IMR-90 (cell line): ENCODE results near the gene DUSP16. TPM values are rescaled to one million over a fixed set of nuclear protein-coding genes. Genes with fewer than 3 reads are reported as not detected.
"Not testable (repeated sequence)": the region's sequence is repeated elsewhere in the genome, so short reads cannot be mapped to it uniquely, and the experiment has no call there.

Experiments
- ATAC-seq: fragments of 200-7000 bp; cut with Tn5 transposase; 2 replicates; pipeline ENCODE4 v1.9.1; 2020; ENCODE audit warnings: low read depth, mild to moderate bottlenecking, moderate library complexity
- BruUV-seq: library from RNA; stranded (reverse); fragments of 400-500 nt; replicated peaks from 2 replicates; lab custom pipeline; 2021; lab: Mats Ljungman, UMichigan
- CTCF ChIA-PET: fragments of 300-600 bp; formaldehyde crosslinking; extraction: SDS; loops from one replicate; lab custom pipeline; 2021; ENCODE audit warnings: antibody characterized with exemption; lab: Yijun Ruan, JAX
- POLR2A ChIA-PET: fragments of 300-600 bp; sonication (Branson Sonifier 250); formaldehyde crosslinking; loops from one replicate; lab custom pipeline; 2022; ENCODE audit warnings: antibody characterized with exemption; ENCODE audit not compliant: unreplicated experiment; lab: Charles Lee
- DNase-seq: peaks from one replicate; pipeline ENCODE4 v3.0.0; 2013
- H2AFZ ChIP-seq: replicated peaks from 2 replicates; pipeline ENCODE3; 2013; ENCODE audit warnings: low read length, mild to moderate bottlenecking; ENCODE audit not compliant: poor library complexity
- H2AK5ac ChIP-seq: 2 replicates; pipeline ENCODE4 v1.6.1; 2013; ENCODE audit warnings: low read depth, low read length, inconsistent platforms
- H2AK9ac ChIP-seq: replicated peaks from 2 replicates; pipeline ENCODE3; 2013; ENCODE audit warnings: mild to moderate bottlenecking, low read depth, low read length, moderate library complexity; ENCODE audit not compliant: poor library complexity
- H2BK120ac ChIP-seq: 2 replicates; pipeline ENCODE4 v1.6.1; 2013; ENCODE audit warnings: low read depth, low read length, inconsistent platforms
- H2BK15ac ChIP-seq: 3 replicates; pipeline ENCODE4 v1.6.1; 2013; ENCODE audit warnings: low read depth, low read length, inconsistent platforms
- H2BK20ac ChIP-seq: 2 replicates; pipeline ENCODE4 v1.6.1; 2013; ENCODE audit warnings: low read depth, mild to moderate bottlenecking, inconsistent platforms, low read length, moderate library complexity
- H2BK5ac ChIP-seq: 2 replicates; pipeline ENCODE4 v1.6.1; 2013; ENCODE audit warnings: mild to moderate bottlenecking, low read depth, low read length, inconsistent platforms; ENCODE audit not compliant: poor library complexity, severe bottlenecking
- H3K14ac ChIP-seq: replicated peaks from 2 replicates; pipeline ENCODE4 v1.6.1; 2013; ENCODE audit warnings: low read depth, low read length, inconsistent platforms
- H3K18ac ChIP-seq: 2 replicates; pipeline ENCODE4 v1.6.1; 2013; ENCODE audit warnings: low read depth, low read length, control low read depth
- H3K23ac ChIP-seq: 2 replicates; pipeline ENCODE4 v1.6.1; 2013; ENCODE audit warnings: low read depth, low read length, inconsistent platforms
- H3K27ac ChIP-seq: 2 replicates; pipeline ENCODE4 v1.5.1; 2013; ENCODE audit warnings: mild to moderate bottlenecking, control low read depth, low read length; ENCODE audit not compliant: insufficient read depth
- H3K27me3 ChIP-seq: 2 replicates; pipeline ENCODE4 v1.6.1; 2013; ENCODE audit warnings: low read length; ENCODE audit not compliant: control insufficient read depth, insufficient read depth
- H3K36me3 ChIP-seq: 2 replicates; pipeline ENCODE4 v1.6.1; 2013; ENCODE audit warnings: low read length, mixed read lengths; ENCODE audit not compliant: control insufficient read depth, insufficient read depth
- H3K4ac ChIP-seq: 2 replicates; pipeline ENCODE4 v1.6.1; 2013; ENCODE audit warnings: low read depth, low read length, inconsistent platforms
- H3K4me1 ChIP-seq: 2 replicates; pipeline ENCODE4 v1.6.1; 2013; ENCODE audit warnings: low read length, mixed read lengths; ENCODE audit not compliant: control insufficient read depth, insufficient read depth
- H3K4me2 ChIP-seq: 2 replicates; pipeline ENCODE4 v1.6.1; 2013; ENCODE audit warnings: low read depth, mild to moderate bottlenecking, control low read depth, low read length, moderate library complexity
- H3K4me3 ChIP-seq: 2 replicates; pipeline ENCODE4 v1.5.1; 2013; ENCODE audit warnings: low read depth, mild to moderate bottlenecking, control low read depth, low read length, moderate library complexity; ENCODE audit not compliant: insufficient read depth
- H3K56ac ChIP-seq: 2 replicates; pipeline ENCODE4 v1.6.1; 2013; ENCODE audit warnings: low read length, inconsistent platforms; ENCODE audit not compliant: insufficient read depth; ENCODE audit errors: extremely low read depth
- H3K79me1 ChIP-seq, 2 experiments: 2 replicates each; pipeline ENCODE4 v1.6.1; 2013; ENCODE audit warnings: low read length in 2 of 2, inconsistent platforms in 1 of 2, low read depth in 1 of 2
- H3K9ac ChIP-seq: 2 replicates; pipeline ENCODE4 v1.6.1; 2013; ENCODE audit warnings: low read depth, low read length, control low read depth
- H3K9me1 ChIP-seq: 2 replicates; pipeline ENCODE4 v1.6.1; 2013; ENCODE audit warnings: low read length, inconsistent platforms; ENCODE audit not compliant: insufficient read depth
- H3K9me3 ChIP-seq: 2 replicates; pipeline ENCODE4 v1.6.1; 2013; ENCODE audit warnings: low read length; ENCODE audit not compliant: control insufficient read depth, insufficient read depth
- H4K20me1 ChIP-seq: 2 replicates; pipeline ENCODE4 v1.6.1; 2013; ENCODE audit warnings: low read length, inconsistent platforms; ENCODE audit not compliant: insufficient read depth
- H4K5ac ChIP-seq: 2 replicates; pipeline ENCODE4 v1.6.1; 2013; ENCODE audit warnings: mild to moderate bottlenecking, low read depth, low read length, control low read depth
- H4K8ac ChIP-seq, 2 experiments: 2 replicates each; pipeline ENCODE4 v1.6.1; 2013; ENCODE audit warnings: low read depth in 2 of 2, low read length in 2 of 2, control low read depth in 1 of 2, inconsistent platforms in 1 of 2
- H4K91ac ChIP-seq: 2 replicates; pipeline ENCODE4 v1.6.1; 2013; ENCODE audit warnings: low read depth, low read length, inconsistent platforms; ENCODE audit not compliant: insufficient read depth
- WGBS, 2 experiments: methylation state at CpG; one replicate each; pipeline versions ENCODE4 v1.1.5 to v1.1.7; 2013; ENCODE audit warnings: missing lambda C conversion rate in 2 of 2; ENCODE audit not compliant: insufficient read length in 1 of 2; ENCODE audit errors: extremely low coverage in 2 of 2; 5-methylcytosine and 5-hydroxymethylcytosine counted together
- dilution Hi-C: fragments of 300-500 bp; cut with HindIII; formaldehyde crosslinking; loops from one replicate; pipeline ENCODE4 v1.14.3; 2018; ENCODE audit warnings: low sequenced_read_pairs; ENCODE audit not compliant: unreplicated experiment
- in situ Hi-C: fragments of 300-500 bp; cut with MboI; formaldehyde crosslinking; loops from 3 replicates; pipeline ENCODE4 v1.14.3; 2019; ENCODE audit warnings: low sequenced_read_pairs, inconsistent platforms, mixed read lengths
- intact Hi-C: fragments of 100-400 bp; cut with micrococcal nuclease; formaldehyde crosslinking; loops from 2 replicates; pipeline ENCODE4 v1.10.0; 2022
- polyA plus RNA-seq, 3 experiments: library from polyadenylated mRNA; depleted of rRNA; stranded (reverse); fragments of >200 nt; gene quantifications; 2 replicates each; pipeline ENCODE4 v1.2.3, GENCODE V29; 2012; ENCODE audit warnings: low replicate concordance in 1 of 3
- total RNA-seq: library from RNA; depleted of rRNA; stranded (reverse); fragments of >200 nt; gene quantifications from 2 replicates; pipeline ENCODE4 v1.2.3, GENCODE V29; 2012

Gene DUSP16
- total and polyA plus RNA-seq, 2 of the 4 experiments (the other 2 are of a cell fraction), result 4.7 to 10.0 TPM

DNA sequence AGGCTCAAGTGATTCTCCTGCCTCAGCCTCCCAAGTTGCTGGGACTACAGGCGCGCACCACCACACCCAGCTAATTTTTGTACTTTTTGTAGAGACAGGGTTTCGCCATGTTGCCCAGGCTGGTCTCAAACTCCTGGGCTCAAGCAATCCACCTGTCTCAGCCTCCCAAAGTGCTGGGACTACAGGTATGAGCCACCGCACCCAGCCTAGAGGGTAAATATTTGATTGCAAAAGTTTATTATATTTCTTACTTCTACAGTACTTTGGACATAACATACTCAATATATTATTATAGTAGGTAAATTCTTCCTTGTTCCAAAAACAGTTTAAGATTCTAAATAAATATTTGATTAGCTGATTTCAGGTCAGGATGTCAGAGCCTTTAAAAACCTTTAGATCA, 40.0 kb downstream of the DUSP16 start:
- H3K27ac ChIP-seq, H2AK5ac ChIP-seq, DNase-seq, H2AFZ ChIP-seq, H3K27me3 ChIP-seq, CTCF ChIA-PET, H3K18ac ChIP-seq, in situ Hi-C loops, H3K14ac ChIP-seq, H2BK5ac ChIP-seq, H3K23ac ChIP-seq, H3K4ac ChIP-seq, intact Hi-C loops, H4K20me1 ChIP-seq, H3K9ac ChIP-seq, H3K4me2 ChIP-seq, H3K9me3 ChIP-seq, H3K4me1 ChIP-seq, H4K5ac ChIP-seq, H2BK15ac ChIP-seq, H3K56ac ChIP-seq, H3K36me3 ChIP-seq, H2AK9ac ChIP-seq, H3K4me3 ChIP-seq, H2BK120ac ChIP-seq, BruUV-seq, dilution Hi-C loops, H4K91ac ChIP-seq, H2BK20ac ChIP-seq, ATAC-seq, H4K8ac ChIP-seq: not testable (repeated sequence)
- POLR2A ChIA-PET, result interaction anchor here (0.7 kb wide), 1 partner anchor 16 kb away, joined by 4 read pairs; no protein-coding TSS in a partner anchor
- H3K79me1 ChIP-seq, result peaks cover 4 to 20% of the 10 kb centered on the region in 2 experiments; a peak in 3 of 4 replicates
- peaks cover 14% of the 10 kb centered on the region for H3K9me1 ChIP-seq
- no CpG with 5 or more reads among the region's 4 CpGs for WGBS, 2 experiments
